ENCODE results near the gene LAMTOR4.
"Not testable (repeated sequence)": the region's sequence is repeated elsewhere in the genome, so short reads cannot be mapped to it uniquely, and the experiment has no call there.

Gene LAMTOR4

DNA sequence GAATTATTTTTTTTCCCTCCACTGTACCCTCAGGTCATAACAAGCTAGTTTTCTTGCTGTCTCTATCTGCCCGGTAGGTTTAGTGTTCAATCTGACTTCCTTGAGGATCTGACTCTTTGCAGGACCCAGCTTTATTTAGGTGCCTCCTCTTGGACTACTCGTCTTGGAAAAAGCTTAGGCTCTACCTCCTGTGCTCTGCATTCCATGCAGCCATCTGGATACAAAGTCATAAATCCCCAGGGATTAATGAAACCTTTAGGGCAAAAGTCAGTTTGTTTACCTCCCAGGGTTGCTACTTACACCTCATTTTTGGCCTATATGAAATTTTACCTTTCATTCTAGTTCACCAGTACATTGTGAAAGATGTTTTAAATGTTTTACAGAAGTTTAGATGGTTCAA, 37.0 kb downstream of the LAMTOR4 start:
- peaks cover 9% of the 10 kb centered on the region for H3K36me3 Mint-ChIP-seq (ENCODE audit: low read depth)
- no peak overlapping the region for H3K27ac Mint-ChIP-seq
- no peak overlapping the region for H3K4me3 Mint-ChIP-seq
- H3K9me3 Mint-ChIP-seq = no peaks in the 10 kb centered on the region
- peaks cover 32% of the 10 kb centered on the region for H3K4me1 Mint-ChIP-seq (ENCODE audit: low read depth)
- no peaks in the 10 kb centered on the region for H3K27me3 Mint-ChIP-seq (ENCODE audit: low read depth)

- Mint-ChIP-seq H3K9me3 (no peaks in the 10 kb centered on the region), H3K4me1 (ENCODE audit: low read depth) (peaks cover 18% of the 10 kb centered on the region), H3K36me3 (ENCODE audit: low read depth) (peaks cover 12% of the 10 kb centered on the region), H3K4me3 (no peak overlapping the region), H3K27ac (no peak overlapping the region), H3K27me3 (ENCODE audit: low read depth) (no peaks in the 10 kb centered on the region)
Observed at GRCh38 chr7:100189061-100189460, 40.3 kb downstream of the LAMTOR4 start.

DNA sequence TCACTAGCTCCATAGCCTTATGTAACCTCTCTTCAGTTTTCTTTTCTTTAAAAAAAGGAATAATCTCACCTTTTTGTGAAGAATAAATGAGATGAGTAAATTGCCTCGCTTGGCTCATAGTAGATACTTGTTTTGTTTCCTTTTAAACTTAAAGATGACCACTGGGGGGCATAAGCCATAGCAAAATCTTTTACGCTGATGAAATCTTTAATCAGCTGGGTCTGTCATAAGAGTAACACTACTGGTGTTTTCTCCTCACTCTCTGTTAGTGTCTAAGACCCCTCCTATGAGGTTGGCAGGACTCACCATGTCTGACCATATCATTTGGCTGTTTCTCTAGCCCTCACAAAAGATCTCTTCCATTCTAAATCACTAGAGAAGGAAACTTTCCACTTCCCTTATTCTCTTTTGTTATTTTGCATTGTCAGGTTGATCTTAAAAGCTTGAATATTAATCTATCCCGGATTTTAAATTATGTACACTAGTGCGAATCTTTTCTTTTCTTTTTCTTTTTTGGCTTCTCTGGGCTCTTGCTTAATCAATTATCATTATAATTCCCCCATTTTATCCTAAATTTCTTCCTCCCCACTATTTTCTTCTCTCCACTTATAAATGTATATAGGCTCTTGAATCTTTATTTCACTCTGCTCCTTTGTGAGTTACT, 41.5 kb downstream of the LAMTOR4 start:
- no peak overlapping the region for H3K4me3 Mint-ChIP-seq
- no peaks in the 10 kb centered on the region for H3K9me3 Mint-ChIP-seq
- H3K36me3 Mint-ChIP-seq (ENCODE audit: low read depth) = peaks cover 12% of the 10 kb centered on the region
- no peaks in the 10 kb centered on the region for H3K27me3 Mint-ChIP-seq (ENCODE audit: low read depth)
- no peak overlapping the region for H3K27ac Mint-ChIP-seq
- peaks cover 21% of the 10 kb centered on the region for H3K4me1 Mint-ChIP-seq (ENCODE audit: low read depth)

- Mint-ChIP-seq H3K36me3 (ENCODE audit: low read depth) (peaks cover 12% of the 10 kb centered on the region), H3K4me1 (ENCODE audit: low read depth) (peaks cover 21% of the 10 kb centered on the region), H3K27ac (no peak overlapping the region), H3K27me3 (ENCODE audit: low read depth) (no peaks in the 10 kb centered on the region), H3K9me3 (no peaks in the 10 kb centered on the region), H3K4me3 (no peak overlapping the region)
Observed at GRCh38 chr7:100191775-100192174, 43.1 kb downstream of the LAMTOR4 start.

DNA sequence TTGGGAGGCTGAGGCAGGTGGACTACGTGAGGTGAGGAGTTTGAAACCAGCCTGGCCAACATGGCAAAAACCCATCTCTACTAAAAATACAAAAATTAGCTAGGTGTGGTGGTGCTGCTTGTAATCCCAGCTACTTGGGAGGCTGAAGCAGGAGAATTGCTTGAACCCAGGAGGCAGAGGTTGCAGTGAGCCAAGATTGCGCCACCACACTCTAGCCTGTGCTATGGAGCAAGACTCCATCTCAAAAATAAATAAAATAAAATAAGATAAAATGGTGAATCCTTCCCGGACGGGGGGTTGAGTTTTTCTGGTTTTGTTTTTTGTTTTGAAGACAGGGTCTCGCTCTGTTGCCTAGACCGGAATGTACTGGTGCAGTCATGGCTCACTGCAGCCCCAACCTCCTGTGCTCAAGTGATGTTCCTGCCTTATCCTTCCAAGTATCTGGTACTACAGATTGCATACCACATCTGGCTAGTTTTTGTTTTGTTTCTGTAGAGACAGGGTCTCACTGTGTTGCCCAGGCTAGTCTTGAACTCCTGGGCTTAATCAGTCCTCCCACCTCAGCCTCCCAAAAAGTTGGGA, 43.7 kb downstream of the LAMTOR4 start:
- Mint-ChIP-seq H3K36me3 (ENCODE audit: low read depth) (peaks cover 12% of the 10 kb centered on the region), H3K4me1 (ENCODE audit: low read depth) (peaks cover 21% of the 10 kb centered on the region)
- H3K27me3 Mint-ChIP-seq (ENCODE audit: low read depth); H3K27ac Mint-ChIP-seq; H3K9me3 Mint-ChIP-seq; H3K4me3 Mint-ChIP-seq: not testable (repeated sequence)

GRCh38 chr7:100192969-100193368, 44.3 kb downstream of the LAMTOR4 start:
- Mint-ChIP-seq H3K4me1 (ENCODE audit: low read depth) (peaks cover 21% of the 10 kb centered on the region), H3K36me3 (ENCODE audit: low read depth) (peaks cover 12% of the 10 kb centered on the region), H3K9me3 (no peaks in the 10 kb centered on the region), H3K27me3 (ENCODE audit: low read depth) (no peaks in the 10 kb centered on the region), H3K4me3 (no peak overlapping the region), H3K27ac (no peak overlapping the region)

DNA sequence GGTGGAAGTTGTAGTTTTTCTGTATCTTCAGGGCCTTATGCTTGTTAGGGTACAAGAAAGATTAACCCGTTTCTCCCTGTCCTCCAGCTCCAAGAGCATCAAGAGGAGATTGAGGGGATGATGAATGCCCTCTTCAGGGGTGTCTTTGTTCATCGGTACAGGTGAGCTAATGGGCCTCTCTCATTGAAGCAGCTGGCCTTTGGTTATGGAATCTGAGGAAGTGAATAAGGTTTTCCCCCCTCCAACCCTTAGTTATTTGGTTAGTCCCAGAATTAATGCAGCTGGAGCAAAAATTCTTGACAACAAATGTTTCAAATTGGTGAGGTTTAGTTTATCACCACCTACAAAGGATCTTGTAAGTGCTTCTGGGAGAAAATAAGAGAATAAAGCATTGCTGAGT, 46.5 kb downstream of the LAMTOR4 start:
- Mint-ChIP-seq H3K27ac (no peak overlapping the region), H3K4me1 (ENCODE audit: low read depth) (peaks cover 19% of the 10 kb centered on the region), H3K36me3 (ENCODE audit: low read depth) (peaks cover 12% of the 10 kb centered on the region), H3K27me3 (ENCODE audit: low read depth) (no peaks in the 10 kb centered on the region), H3K4me3 (no peak overlapping the region), H3K9me3 (no peaks in the 10 kb centered on the region)

DNA sequence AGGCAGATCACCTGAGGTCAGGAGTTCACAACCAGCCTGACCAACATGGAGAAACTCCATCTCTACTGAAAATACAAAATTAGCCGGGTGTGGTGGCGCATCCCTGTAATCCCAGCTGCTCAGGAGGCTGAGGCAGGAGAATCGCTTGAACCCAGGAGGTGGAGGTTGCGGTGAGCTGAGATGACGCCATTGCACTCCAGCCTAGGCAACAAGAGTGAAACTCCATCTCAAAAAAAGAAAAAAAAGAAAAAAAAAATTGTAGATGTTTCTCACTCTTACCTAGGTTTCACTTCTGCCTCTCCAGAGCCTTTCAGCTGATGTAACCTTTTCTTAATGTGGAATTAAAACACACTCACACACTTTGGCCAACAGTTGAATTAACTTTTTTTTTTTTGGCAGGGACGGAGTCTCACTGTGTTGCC, 47.2 kb downstream of the LAMTOR4 start:
- not testable (repeated sequence) for H3K27ac Mint-ChIP-seq; H3K9me3 Mint-ChIP-seq; H3K4me3 Mint-ChIP-seq; H3K27me3 Mint-ChIP-seq (ENCODE audit: low read depth); H3K36me3 Mint-ChIP-seq (ENCODE audit: low read depth)
- H3K4me1 Mint-ChIP-seq (ENCODE audit: low read depth) = peaks cover 14% of the 10 kb centered on the region

- H3K36me3 Mint-ChIP-seq (ENCODE audit: low read depth) = peaks cover 13% of the 10 kb centered on the region
- no peaks in the 10 kb centered on the region for H3K9me3 Mint-ChIP-seq
- H3K27me3 Mint-ChIP-seq (ENCODE audit: low read depth) = no peaks in the 10 kb centered on the region
- no peak overlapping the region for H3K4me3 Mint-ChIP-seq
- peaks cover 10% of the 10 kb centered on the region for H3K4me1 Mint-ChIP-seq (ENCODE audit: low read depth)
- no peak overlapping the region for H3K27ac Mint-ChIP-seq
Observed at GRCh38 chr7:100198266-100198665, 49.5 kb downstream of the LAMTOR4 start.

GRCh38 chr7:100200693-100201092, 52.0 kb downstream of the LAMTOR4 start:
- Mint-ChIP-seq H3K4me3 (no peak overlapping the region), H3K27me3 (ENCODE audit: low read depth) (no peaks in the 10 kb centered on the region), H3K4me1 (ENCODE audit: low read depth) (peaks cover 11% of the 10 kb centered on the region), H3K9me3 (no peaks in the 10 kb centered on the region), H3K27ac (no peak overlapping the region), H3K36me3 (ENCODE audit: low read depth) (peaks cover 20% of the 10 kb centered on the region)

Measured in T-helper 1 cell treated with Interleukin-12 subunit alpha and Interleukin-12 subunit beta and Interleukin-4 antibody, amounts not matched to agents 30 μg/mL and 1 μg/mL, for 36 hours (primary cell).